Calu3 (cell line): ENCODE measurements around the gene ZNF692. TPM values are rescaled to one million over a fixed set of nuclear protein-coding genes. Genes with fewer than 3 reads are reported as not detected.
A peak's percentile ranks its signal among the peaks of the same experiment; 100 is the strongest.

Source experiments
- BruUV-seq: library from RNA; stranded (reverse); fragments of 400-500 nt; replicated peaks from 2 replicates; lab custom pipeline; 2021; lab: Mats Ljungman, UMichigan
- CTCF ChIA-PET: fragments of 300-600 bp; sonication (Branson Sonifier 250); formaldehyde crosslinking; loops from one replicate; lab custom pipeline; 2022; ENCODE audit warnings: antibody characterized with exemption; lab: Charles Lee
- DNase-seq: peaks from one replicate; pipeline ENCODE4 v3.0.0; 2022
- H3K27ac Mint-ChIP-seq: one replicate; pipeline ENCODE4 v1.8.0; 2022; ENCODE audit warnings: mixed read lengths; ENCODE audit not compliant: unreplicated experiment
- H3K27me3 Mint-ChIP-seq: one replicate; pipeline ENCODE4 v1.8.0; 2022; ENCODE audit warnings: mixed read lengths; ENCODE audit not compliant: unreplicated experiment
- H3K36me3 Mint-ChIP-seq: one replicate; pipeline ENCODE4 v1.8.0; 2022; ENCODE audit warnings: mild to moderate bottlenecking, moderate library complexity, mixed read lengths; ENCODE audit not compliant: insufficient read depth, unreplicated experiment
- H3K4me1 Mint-ChIP-seq: one replicate; pipeline ENCODE4 v1.8.0; 2022; ENCODE audit warnings: mild to moderate bottlenecking, low read depth, mixed read lengths; ENCODE audit not compliant: unreplicated experiment
- H3K4me3 Mint-ChIP-seq: one replicate; pipeline ENCODE4 v1.8.0; 2022; ENCODE audit warnings: mild to moderate bottlenecking, low read depth, moderate library complexity, mixed read lengths; ENCODE audit not compliant: unreplicated experiment
- H3K9me3 Mint-ChIP-seq: one replicate; pipeline ENCODE4 v1.8.0; 2022; ENCODE audit warnings: low read depth, mixed read lengths; ENCODE audit not compliant: unreplicated experiment
- CTCF ChIP-seq: fragments of 200-600 bp; IDR thresholded peaks from one replicate; pipeline ENCODE4 v1.8.0; 2022; ENCODE audit warnings: antibody characterized with exemption; ENCODE audit not compliant: unreplicated experiment
- intact Hi-C: fragments of 100-400 bp; cut with micrococcal nuclease; formaldehyde crosslinking; loops from one replicate; pipeline ENCODE4 v1.10.0; 2022; ENCODE audit not compliant: unreplicated experiment
- total RNA-seq: library from RNA; stranded (reverse); gene quantifications from 2 replicates; pipeline ENCODE4 v1.2.3, GENCODE V29; 2022

The ZNF692 gene
- total RNA-seq, 1 experiment from 2014 or later: 61.4 TPM

GRCh38 chr1:248823517-248824001, 35.3 kb downstream of the ZNF692 start:
- Mint-ChIP-seq H3K27me3 (no peaks in the 10 kb centered on the region), H3K9me3 (no peaks in the 10 kb centered on the region)

GRCh38 chr1:248822148-248823032, 36.5 kb downstream of the ZNF692 start:
- CTCF ChIA-PET: no interaction called here
- no peak overlapping the region for H3K27ac Mint-ChIP-seq
- peaks cover 37% of the 10 kb centered on the region for H3K36me3 Mint-ChIP-seq
- H3K4me1 Mint-ChIP-seq: peaks cover 24% of the 10 kb centered on the region
- no TSS peak for BruUV-seq
- H3K4me3 Mint-ChIP-seq: no peak overlapping the region
- DNase-seq: no peak
- intact Hi-C loops: no loop called here
- TF ChIP-seq CTCF: no peak
- H3K9me3 Mint-ChIP-seq: no peaks in the 10 kb centered on the region
- H3K27me3 Mint-ChIP-seq: no peaks in the 10 kb centered on the region

More at GRCh38 chr1:248823517-248824001, 35.3 kb downstream of the ZNF692 start:
- Mint-ChIP-seq H3K4me1 (peaks cover 29% of the 10 kb centered on the region), H3K27ac (peak overlapping the region; percentile 93), H3K4me3 (peak overlapping the region; percentile 84), H3K36me3 (peaks cover 30% of the 10 kb centered on the region)
- intact Hi-C loops: no loop called here
- no peak for DNase-seq
- no TSS peak for BruUV-seq
- CTCF ChIA-PET: interaction anchor here (0.6 to 3.4 kb wide), 2 partner anchors 15 to 34 kb away, joined by 6 to 21 read pairs; partner anchors contain the start of gene ZNF672
- TF ChIP-seq CTCF: no peak

GRCh38 chr1:248821641-248822040, 37.2 kb downstream of the ZNF692 start:
- Mint-ChIP-seq H3K4me1 (peaks cover 16% of the 10 kb centered on the region), H3K36me3 (peaks cover 35% of the 10 kb centered on the region), H3K4me3 (no peak overlapping the region), H3K27ac (no peak overlapping the region), H3K27me3 (no peaks in the 10 kb centered on the region), H3K9me3 (no peaks in the 10 kb centered on the region)
- TF ChIP-seq CTCF: no peak
- intact Hi-C loops: no loop called here
- no peak for DNase-seq
- no TSS peak for BruUV-seq
- CTCF ChIA-PET: no interaction called here

GRCh38 chr1:248821101-248821500, 37.8 kb downstream of the ZNF692 start:
- DNase-seq: no peak
- Mint-ChIP-seq H3K4me1 (peaks cover 13% of the 10 kb centered on the region), H3K4me3 (no peak overlapping the region), H3K27me3 (no peaks in the 10 kb centered on the region), H3K9me3 (no peaks in the 10 kb centered on the region), H3K36me3 (peaks cover 30% of the 10 kb centered on the region), H3K27ac (no peak overlapping the region)
- no peak for TF ChIP-seq CTCF
- intact Hi-C loops: no loop called here
- CTCF ChIA-PET: no interaction called here
- BruUV-seq: no TSS peak
